Stimulated activated CD4-positive, alpha-beta T cell treated with anti-CD3 and anti-CD28 coated beads, TNF-alpha, amount 100 ng/mL, for 48 hours (primary cell): ENCODE data around the gene LRP1B.

Experiments used
- DNase-seq, 3 donors: peaks; one replicate each; pipeline ENCODE4 v3.0.0-alpha.2; 2020; ENCODE audit warnings: low read depth in 3 of 3

Gene LRP1B

GRCh38 chr2:141767691-141768090 is 363.1 kb downstream of the LRP1B start:
- DNase-seq: no peak

DNA sequence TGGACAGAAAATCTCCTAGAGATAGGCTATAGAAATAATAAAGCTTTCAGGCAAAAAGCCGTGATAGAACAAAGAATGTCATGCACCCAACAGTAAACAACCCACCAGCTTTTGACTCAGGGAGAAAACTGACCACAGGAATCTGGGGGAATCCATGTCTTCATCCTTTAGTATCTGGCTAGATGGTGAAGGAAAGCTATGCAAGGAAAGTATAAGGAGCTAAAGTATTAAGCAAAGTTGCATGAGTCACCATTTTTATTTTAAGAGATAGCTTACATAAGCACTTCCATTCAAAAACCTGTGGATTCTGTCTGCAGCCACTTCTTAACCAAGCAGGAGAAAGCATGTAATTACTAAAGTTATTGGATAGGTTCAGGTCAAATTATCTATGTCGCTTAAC is 363.8 kb downstream of the LRP1B start:
- no peak for DNase-seq

DNA sequence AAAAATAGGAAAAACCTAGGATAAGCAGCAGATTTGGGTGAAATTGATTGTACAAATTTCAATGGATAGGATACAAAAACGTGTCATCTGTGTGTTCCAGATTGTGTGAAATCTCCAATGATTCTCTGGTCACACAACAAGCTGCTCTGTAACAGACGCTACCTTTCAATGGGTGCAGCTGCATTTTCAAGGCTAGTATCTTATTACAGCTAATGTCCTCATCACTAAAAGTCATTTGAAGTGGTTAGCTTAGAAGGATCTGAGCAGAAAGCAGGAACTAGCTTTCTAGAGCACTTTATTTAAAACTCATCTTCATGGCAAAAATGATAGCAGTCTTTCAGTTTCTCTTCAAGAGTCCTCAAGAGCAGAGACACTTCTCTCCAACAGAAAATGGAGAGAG is 364.6 kb downstream of the LRP1B start:
- DNase-seq: no peak

GRCh38 chr2:141748616-141749015 is 382.2 kb downstream of the LRP1B start:
- DNase-seq: no peak

DNA sequence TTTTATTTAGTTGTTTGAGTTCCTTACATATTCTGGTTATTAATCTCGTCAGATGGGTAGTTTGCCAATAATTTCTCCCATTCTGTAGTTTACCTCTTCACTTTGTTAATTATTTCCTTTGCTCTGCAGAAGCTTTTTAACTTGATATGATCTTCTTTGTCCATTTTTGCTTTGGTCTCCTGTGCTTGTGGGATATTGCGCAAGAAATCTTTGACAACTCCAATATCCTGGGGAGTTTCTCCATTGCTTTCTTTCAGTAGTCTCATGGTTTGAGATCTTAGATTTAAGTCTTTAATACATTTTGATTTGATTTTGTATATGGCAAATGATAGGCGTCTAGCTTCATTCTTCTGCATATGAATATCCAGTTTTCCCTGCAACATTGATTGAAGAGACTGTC is 389.2 kb downstream of the LRP1B start:
- no peak for DNase-seq

DNA sequence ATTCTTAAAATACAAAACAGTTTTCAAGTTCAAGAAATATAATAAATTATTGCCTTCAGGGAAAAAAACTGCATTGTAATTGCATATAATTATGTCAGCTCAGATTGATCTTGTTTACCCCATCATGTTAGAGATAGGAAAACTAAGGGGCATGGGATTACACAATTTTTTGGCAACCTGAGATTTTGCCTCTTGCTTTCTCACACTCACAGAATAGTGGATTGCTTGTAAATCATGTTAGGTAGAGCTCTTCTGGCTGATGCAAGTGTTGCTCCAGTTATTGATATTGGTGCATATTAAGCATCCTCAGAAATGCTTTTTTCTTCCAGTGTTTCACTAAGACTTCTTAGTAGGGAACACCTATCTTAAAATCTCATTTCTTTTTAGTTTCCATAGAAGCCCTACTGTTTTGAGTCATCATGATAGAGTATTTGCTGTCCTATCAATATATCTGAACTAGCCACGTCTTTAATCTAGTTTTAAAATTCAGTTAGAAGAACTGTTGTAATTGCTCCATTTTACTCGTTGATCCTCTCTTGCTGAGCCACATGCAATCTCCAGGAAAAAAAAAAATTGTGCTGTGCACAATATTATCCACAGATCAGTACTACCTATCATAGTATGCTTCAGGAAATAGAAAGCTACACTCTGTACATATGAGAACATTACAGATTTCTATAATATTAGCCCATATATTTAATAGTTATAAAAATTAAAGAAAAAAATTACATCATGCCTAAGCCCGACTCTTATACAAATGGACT is 393.1 kb downstream of the LRP1B start:
- DNase-seq: no peak

DNA sequence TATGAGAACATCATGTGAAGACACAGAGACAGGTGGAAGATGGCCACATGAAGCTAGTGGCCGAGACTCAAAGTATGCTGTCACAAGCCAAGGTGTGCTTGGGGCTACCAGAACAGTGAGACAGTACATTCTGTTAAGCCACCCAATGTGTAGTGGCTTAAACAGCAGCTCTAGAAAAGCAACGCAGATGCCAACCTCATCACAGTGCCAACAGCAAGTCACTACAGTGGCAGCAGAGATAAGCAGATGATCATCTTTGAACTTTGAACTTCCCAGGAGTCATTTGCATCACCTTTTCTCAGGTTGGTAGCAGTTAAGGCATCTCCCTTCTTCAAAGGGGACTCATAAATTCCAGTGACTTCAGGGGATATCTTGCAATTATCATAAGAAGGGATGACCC is 394.4 kb downstream of the LRP1B start:
- DNase-seq: no peak

DNA sequence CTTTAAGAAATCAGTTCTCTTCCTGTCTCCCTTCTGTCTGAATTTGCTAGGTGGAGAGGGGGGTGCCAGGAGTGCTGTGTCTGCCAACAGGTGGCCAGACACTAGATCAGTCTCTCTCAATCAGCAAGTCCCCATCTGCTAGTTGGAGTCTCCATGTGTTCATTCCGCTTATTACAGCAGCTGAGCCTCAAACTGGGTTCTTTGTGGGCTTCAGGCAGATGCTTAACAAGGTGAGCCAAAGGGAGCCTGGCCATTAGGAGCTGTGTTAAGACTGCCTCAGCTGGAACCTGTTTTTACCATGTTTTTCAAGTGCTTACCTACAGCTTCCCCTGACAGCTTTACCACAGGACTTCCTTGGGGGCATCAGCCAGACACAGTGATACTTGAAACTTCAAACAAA is 401.9 kb downstream of the LRP1B start:
- DNase-seq: no peak

- DNase-seq: no peak
Observed at GRCh38 chr2:141728142-141728541, 402.7 kb downstream of the LRP1B start.

DNA sequence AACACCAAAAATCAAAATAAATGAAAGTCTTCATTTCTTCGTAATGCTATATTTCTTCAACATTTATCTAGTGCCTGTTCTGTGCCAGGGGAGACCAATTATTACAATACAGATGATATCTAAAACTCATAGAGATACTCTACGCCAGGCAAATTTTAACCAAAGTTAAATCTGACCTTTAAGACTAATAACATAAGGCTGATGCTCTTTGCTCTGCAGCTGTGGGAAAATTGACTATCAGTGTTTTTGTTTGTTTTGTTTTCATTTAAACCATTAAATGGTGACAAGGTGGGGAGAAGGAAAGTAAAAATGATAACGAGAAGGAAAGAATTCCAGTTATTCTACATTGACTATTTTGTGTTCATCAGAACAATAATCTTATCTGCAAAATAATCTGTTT is 406.4 kb downstream of the LRP1B start:
- DNase-seq: no peak

- no peak for DNase-seq
Observed at GRCh38 chr2:141723814-141724213, 407.0 kb downstream of the LRP1B start.

DNA sequence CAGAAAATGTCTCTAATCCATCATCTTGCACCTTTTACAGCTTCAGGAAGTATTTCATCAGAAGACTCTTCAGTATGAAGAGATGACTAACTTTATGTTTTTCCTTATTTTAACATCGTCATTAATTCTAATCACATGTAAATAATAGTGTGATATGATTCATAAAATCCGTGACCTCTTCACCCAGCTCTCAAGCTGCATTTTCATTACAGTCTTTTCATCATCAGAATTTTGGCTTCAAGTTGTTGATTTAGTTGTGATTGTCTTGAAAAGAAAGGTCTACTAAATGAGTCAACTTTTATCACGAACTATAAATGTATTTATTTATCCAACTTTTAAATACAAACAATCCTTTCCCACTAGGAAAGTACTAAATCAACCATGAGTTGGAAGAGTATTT is 410.3 kb downstream of the LRP1B start:
- no peak for DNase-seq

GRCh38 chr2:141714496-141714895 is 416.3 kb downstream of the LRP1B start:
- DNase-seq: no peak

DNA sequence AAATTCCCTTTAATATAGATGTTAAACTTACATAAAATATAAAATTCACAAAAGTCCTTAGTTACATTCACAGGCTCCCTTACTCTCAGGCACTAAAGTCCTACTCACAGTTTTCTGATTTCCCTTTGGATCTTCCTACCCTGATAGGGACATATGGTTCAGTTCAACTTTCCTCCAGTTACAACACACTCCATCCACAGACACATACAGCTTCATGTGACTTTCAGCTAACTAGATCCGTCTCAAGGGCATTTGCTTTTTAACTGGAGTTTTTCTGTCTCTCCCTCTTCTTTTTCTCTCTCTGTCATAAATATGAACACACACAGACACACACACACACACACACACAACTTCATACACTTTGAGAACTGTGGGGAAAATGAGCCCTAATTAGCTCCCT is 419.2 kb downstream of the LRP1B start:
- DNase-seq: no peak

DNA sequence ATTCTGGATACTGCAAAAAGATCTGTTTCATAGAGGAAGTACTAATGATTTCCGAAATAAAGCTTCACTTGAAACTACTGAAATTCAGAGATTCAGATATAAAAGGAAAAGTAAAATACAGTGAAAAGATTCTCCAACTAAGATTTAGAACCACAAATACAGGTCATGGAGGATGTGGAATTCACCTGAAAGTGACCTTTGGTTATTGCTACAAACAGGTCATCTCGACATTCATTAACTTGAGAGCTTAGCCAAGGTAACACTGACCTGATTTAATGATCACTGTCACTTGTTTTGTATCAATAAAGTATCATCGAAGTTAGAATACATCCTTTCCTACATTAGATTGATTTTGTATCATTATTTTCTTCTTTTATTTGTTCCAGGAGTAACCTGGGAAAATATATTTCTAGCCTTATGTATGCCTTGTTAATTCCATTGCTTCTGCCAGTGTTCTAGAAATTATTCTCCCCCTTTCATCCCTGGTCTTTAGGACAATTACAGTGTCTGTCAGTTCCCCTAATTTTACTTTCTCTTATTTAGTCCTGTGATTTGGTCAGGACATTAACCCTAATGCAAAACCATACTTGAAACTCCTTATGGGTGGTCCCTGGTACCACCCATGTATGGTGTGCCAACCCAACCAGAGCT is 420.1 kb downstream of the LRP1B start:
- no peak for DNase-seq

GRCh38 chr2:141709756-141710155 is 421.1 kb downstream of the LRP1B start:
- DNase-seq: no peak

GRCh38 chr2:141707486-141707885 is 423.3 kb downstream of the LRP1B start:
- no peak for DNase-seq

DNA sequence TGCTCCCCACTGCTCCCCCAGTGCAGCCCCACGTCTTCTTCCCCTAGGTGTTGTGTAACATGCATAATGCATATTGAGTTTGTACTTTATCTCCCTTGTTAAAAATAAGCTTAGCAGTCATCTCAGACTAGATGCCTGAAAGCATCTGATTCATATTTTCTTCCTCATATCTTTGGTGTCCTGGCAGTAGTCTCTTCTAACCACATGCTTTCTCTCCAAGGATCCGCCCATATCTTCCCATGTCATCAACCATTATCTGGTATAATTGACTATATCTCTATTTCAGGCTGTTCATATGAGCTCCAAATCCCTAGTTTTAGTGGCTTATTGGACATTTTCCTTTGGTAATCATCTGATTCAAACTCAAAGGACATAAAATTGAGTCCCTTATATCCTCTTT is 426.3 kb downstream of the LRP1B start:
- no peak for DNase-seq

DNA sequence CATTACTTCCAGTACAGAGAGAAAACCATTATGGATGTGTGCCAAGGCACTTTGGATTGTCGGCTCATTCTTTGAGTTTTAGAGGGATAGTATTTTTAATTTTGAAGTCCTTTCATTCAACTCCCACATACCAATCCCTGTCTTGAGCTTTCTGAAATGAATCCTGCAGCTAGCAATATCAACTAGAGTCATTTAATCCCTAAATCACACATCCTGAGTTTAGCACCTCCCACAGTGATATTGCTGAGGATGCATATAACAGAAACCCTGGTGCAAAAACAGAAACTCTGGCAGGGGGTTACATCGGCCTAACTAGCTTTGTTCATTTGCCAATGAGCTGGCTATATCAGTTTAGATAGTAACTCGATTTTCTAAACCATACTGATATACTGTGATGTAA is 427.3 kb downstream of the LRP1B start:
- DNase-seq: no peak

GRCh38 chr2:141701618-141702017 is 429.2 kb downstream of the LRP1B start:
- DNase-seq: no peak

- DNase-seq: no peak
Observed at GRCh38 chr2:141699573-141699972, 431.2 kb downstream of the LRP1B start.

- no peak for DNase-seq
Observed at GRCh38 chr2:141698500-141698899, 432.3 kb downstream of the LRP1B start.

DNA sequence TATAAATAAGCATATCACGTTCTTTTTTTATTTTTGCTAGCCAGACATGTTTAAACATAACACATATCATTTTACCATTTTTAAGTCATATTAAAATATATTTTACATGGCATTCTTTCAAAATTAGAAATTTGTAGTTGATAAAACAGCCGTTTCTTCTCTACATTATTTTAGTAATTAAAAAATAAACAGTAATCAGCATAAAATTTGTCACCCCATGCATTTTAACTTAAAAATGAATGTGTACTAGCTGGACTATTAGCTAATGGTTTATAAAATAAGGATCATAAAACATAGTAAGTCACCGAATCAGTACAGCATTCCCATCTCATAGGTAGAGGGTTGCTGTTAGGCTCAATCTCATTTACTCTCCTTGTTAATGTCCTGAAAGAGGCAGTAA is 433.8 kb downstream of the LRP1B start:
- DNase-seq: no peak

- DNase-seq: no peak
Observed at GRCh38 chr2:141694180-141694579, 436.6 kb downstream of the LRP1B start.
